Stimulated activated CD8-positive, alpha-beta memory T cell treated with anti-CD3 and anti-CD28 coated beads, Interleukin-2, amount 100 ng/mL, for 48 hours (primary cell): ENCODE data around the gene DYTN.

Experiments
- DNase-seq, 2 donors: peaks; one replicate each; pipeline ENCODE4 v3.0.0-alpha.2; 2020; ENCODE audit warnings: low read depth in 2 of 2

The DYTN gene

DNA sequence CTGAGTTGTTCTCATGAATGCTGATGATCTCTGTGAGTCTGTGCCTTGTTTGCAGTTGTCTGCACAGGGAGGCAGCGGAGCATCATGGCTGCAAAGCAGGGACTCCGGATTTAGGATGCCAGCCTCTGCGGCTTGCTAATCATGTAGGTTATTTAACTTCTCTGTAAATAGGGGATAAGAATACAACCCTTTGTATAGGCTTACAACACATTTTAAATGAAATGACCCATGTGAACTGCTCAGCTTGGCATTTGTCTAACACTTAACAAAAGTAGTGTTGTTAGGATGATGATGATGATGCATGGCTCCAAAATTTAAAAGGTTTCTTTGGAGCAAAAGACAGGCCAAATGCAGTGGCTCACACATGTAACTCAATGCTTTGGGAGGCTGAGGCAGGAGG is 19.4 kb downstream of the DYTN start:
- no peak for DNase-seq

DNA sequence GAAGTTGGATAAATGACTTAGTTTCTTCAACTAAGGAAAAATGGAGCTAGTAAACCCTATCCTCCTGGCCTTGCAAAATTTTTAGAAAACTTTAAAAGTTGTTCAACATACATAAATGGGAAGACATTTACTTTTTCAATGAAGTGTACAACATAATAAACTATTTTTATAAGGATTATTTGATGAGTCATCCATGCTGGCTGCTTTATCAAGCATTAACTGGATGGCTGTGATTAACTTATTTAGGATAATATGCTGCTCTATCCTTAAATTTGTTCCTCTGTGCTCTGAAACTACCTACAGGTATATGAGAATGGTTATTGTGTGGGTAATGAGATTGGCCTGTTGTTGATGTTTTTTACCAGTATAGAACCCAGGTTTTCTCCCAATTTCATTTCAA is 21.3 kb downstream of the DYTN start:
- no peak for DNase-seq

DNA sequence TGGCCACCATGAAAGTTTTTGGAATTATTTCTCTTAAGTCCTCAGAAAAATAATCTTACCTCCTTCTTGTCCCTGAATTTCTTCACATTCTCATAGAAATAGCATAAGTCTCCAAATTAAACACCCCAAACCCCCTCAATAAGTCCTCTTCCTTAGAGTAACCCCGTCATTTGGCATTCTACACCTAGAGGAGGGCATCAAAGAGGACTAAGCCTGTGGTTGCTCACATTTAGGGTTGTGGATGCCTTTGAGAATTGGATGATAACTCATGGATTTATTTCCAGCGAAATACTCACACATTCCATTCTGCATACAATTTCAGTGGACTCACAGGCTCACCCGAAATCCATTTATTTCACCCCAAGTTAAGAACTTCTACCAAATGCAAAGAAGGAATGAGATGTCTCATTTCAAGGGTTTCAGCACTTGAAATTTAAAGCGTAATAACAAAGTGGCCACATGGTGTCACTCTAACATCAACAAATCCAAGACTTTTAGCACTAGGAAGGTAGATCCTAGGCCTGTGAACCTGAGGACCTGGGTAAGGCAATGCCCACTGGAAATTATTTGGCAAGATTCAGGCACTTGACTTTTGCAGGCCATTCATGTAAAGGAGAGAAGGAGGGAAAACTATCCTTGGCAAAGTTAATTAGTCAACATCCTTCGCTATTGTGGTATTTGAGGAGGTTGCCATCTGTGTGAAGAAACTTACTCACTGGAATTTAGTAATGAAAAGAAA is 24.6 kb downstream of the DYTN start:
- DNase-seq = no peak

DNA sequence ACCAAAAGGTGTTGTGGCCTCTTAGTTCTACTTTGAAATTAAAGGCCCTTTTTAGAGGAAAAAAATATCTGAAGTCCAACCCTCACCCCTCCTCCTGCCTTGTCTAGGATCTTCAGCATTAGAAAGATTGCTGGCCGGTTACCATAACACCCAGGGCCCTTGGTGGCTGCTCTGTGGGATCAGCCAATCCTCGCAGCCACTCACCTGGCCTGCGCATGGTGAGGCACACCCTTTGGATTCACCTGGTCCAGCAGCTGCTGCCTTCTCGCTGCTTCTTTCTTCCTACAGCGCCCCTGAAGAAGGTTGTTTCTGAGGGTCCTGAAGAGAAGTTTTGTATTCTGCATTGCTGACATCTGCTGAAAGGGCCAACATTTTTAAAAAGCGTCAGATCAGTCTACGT is 25.2 kb downstream of the DYTN start:
- no peak for DNase-seq

DNA sequence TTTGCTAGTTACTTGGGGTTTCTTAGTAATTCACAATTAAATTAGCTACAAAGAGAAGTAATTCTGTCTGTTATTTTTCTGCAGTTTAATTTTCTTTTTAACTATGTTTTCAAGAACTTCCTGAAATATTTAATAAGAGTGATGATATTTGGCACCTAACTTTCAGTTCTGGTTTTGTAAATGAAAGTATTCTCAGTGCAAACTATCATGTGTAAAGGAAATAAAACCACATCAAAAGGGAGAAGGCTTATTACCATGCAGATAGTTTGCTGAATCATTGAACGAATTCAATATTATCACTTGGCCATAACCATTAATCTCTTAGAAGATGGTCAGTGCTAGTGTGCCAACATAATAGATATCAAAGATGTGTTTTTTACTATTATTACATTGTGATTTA is 29.2 kb downstream of the DYTN start:
- DNase-seq = no peak

DNA sequence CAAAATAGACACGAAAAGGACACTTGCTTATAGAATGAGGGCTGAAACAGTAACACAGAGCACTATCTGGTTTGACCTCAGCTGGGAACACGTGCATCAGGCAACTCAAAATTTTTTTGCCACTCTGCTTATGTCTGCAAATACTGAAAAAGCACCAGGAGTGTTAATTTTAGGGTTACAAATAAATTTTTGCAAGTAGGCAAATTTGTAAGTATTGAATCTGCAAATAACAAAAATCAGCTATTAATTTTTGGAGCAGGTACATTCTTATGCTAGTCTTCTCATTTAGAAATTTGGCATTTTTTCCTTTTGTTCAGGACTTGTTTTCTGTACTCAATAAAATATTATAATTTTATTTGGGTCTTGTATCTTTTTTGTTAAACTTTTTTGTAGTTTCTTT is 29.7 kb downstream of the DYTN start:
- no peak for DNase-seq

DNA sequence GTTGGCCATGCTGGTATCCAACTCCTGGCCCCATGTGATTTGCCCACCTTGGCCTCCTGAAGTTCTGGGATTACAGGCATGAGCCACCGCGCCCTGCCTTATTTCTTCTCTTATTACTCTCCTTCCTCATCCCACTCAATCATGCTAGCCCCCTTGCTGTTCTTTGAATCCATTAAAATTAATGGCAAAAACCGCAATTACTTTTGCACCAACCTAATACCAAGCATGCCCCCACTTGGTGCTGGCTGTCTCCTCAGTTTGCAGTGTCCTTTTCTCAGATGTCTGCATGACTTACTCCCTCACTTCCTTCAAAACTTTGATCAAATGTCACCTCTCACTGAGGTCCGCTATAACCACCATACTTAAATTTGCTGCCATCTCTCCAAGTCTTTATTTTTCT is 34.6 kb downstream of the DYTN start:
- DNase-seq = no peak

DNA sequence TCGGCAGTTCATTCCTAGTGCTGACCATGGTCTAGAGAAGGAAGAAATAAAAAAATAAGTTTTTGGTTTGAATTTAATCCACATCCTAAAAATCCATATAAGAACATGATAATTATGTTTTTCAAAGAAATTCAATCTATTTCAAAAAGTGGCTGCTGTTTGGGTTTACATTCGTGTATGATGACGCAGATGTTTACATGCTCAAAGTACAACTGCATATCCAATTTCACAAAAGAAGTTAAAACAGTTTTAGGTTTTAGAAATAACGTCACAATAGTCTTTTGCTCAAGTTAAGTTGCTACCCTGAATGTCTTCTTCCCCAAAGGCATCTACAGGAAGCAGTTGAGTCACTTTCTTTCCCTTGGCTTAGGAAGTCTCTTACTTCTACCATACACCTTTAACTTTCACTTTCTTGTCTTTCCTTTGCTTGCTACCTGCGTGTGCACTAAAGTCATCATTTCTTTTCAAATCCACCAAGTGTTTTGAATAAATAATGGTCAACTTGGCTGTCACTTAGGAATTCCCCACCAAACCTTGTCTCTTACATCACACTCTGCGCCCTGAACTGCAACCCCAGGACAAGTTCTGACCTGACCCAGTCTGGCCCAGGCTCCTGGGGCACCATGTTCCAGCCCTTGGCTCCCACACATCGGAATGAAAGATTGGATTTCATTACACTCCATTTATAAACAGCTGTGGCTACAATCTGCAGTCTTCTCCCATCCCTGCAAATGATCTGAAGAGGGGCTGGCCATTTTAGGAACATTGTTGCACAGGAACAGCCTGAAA is 47.5 kb downstream of the DYTN start:
- no peak for DNase-seq

DNA sequence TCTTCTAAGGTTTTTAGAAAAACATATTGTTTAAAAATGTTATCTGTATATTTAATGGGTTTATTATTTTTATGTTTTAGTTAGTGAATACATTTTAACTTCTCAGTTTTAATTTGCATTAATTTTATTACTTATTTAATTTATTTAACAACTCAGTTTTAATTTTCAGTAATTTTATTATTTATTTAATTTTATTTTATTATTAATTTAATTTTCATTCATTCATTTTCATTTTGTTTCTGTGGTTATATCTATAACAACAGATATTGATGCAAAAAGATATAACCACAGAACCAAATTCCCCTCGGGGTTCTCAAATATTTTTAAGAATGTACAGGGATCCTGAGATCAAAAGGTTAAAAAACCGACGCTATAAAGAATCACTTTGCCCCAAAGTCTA is 52.9 kb downstream of the DYTN start:
- DNase-seq = no peak

DNA sequence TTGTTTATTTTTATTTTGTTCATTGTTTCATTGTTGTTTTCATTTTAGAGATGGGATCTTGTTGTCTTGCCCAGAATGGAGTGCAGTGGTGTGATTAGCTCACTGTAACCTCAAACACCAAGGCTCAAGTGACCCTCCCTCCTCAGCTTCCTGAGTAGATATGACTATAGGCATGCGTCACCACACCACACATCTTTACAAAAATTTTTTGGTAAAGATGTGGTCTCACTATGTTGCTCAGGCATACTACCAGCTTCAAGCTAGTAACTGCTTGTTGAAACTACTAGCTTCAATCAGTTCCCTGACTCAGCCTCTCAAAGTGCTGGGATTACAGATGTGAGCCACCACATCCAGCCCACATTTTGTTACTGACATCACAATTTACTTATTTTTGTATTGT is 61.1 kb downstream of the DYTN start:
- no peak for DNase-seq

DNA sequence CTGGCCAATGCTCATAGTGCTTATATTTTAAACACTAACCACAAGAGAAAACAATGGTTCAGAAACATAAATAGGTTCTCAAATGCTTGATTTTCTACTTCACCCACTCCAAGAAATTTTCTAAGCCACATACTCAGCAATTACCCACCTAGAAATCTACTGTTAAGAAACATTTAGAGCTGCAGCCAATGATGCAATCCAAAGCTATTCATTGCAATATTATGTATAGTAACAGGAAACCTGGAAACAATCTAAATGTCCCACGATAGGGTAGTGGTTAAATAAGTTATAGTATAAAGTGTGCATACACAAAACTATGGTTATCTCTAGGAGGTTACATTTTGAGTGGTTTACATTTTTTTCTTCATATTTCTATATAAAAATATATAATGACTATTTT is 70.2 kb downstream of the DYTN start:
- DNase-seq = no peak

DNA sequence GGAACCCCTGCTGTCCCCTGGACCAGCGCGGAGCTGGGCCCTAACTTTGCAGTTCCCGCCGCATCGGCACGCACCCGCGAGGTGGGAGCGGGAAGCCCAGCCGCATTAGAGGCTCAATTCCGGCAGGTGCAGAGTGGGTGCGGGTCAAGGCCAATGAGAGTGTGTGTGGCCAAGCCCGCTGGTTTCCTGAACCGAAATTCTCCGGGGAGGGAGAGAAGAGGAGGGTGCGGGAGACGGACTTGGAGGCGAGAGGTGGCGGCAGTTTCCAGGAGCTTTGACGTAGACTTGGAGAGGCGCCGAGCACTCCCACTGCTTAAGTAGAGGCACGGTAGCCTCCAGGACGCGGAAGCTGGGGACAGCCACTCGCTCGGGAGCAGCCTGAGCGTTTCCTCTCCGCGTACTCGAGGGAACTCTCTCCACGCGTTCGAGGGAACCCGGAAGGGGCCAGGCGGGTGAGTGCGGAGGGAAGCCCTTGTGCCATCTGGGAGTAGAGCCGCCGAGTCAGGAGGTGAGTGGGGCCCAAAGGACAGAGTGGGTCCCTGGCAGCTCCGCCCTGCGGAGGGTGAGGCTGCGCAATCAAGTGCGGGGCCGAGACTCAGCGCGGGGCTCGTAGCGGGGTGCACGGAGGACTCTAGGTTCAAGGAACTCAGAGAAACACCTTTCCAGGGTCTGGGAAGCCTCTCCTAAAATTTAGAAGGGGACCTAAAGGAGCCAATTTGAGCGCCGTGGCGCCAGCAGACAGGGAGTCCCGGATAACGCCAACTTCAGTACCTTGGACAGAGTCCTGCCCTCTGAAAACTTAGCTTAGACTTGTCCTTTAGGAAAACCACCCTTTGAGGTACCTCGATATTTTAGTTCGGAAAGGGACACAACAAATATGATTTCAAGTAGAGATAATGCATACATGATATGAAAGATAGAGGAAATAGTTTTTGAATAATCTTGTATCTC is 75.8 kb downstream of the DYTN start, which contains the start of gene FAM237A:
Gene FAM237A, plus strand, starts transcription at position 413 of the 951 bp plus-strand sequence. CDS start 1,750 bp downstream, outside the sequence.
- DNase-seq = no peak

DNA sequence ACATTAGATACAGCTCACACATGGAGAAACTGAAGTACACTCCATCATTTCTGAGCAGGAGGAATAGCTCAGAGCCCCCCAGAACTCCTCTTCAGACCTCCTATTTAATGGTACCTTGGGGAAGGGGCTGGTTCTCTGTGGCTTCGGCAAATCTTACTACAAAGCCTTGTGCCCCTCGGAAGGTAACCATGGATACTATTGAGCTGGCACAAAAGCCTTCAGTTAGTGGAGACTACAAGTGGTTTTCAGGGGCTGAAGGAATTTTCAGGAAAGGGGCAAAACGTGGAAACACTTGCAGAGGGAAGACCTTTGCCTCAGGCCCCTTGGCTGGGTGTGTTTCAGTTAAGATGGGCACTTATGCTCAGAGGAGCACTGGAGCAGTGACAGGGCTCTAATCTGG is 77.0 kb downstream of the DYTN start:
- DNase-seq = no peak

DNA sequence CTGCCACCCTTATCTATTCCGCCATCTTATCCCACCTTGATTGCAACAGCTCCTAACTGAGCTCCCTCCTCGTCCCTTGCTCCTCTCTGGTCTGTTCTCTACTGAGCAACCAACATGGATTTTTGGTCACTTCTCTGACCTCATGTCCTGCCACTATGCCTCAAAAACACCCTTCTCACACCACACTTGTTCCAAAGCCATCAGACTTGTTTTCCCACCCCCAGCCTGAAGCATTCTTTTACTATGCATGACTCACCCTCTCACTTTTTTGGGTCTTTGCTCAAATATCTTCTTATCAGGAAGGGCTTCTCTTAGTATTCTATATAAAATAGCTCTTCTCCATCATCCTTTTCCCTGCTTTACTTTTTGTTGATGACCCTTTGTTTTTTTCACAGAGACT is 78.6 kb downstream of the DYTN start:
- no peak for DNase-seq

DNA sequence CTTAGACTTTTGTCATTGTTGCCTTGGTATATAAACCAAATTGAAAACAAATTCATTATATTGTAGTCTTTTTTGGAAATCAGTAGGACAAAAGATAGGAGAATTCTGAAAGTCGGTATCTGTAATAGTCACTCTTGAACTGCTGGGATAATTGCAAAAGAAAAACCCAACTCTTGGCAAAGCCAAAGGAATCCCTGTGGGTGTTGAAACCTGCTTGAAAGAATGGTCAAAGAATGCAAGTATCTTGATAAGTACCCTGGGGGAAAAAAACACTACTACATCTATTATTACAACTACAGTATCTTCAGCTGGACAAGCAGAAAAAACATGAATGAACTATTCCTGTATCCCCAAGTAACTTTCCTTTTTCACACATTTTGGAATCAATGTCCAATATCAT is 83.2 kb downstream of the DYTN start:
- no peak for DNase-seq

DNA sequence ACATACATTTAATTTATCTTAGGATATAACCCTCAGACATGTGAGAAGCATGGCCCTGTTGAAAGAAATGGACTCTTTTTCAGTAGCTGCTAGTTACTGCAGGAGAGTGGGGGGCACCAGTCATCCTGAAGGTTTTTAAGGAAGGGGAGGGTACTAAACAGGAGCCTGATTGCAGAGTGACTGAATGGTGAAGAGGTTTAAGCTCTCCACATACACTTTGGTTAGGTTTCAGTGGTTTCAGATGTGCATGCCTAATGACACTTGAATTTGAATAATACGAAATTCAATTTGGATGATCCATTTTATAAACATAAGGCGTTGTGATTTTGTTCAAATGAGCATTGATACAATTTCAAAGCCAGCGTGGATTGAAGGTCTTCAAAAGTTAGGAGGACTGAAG is 86.9 kb downstream of the DYTN start:
- DNase-seq = no peak

DNA sequence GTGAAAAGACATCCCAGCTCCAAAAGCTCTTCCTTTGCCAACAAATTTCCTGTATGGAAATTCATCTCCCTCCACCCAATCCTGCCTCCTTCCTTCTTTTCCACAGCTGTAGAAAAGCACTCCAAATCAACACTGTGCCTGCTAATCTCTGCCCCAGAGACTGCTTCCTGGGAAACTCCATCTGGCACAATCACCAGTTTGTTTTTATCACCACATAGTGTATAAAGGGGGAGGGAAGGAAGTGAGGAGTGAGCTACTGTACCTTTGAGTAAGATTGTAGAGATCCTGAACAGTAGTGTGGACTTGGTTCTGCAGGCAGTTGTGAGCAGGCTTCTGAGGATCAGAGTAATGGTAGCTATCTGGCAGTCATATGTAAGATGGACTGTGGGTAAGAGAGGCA is 90.6 kb downstream of the DYTN start:
- DNase-seq = no peak

DNA sequence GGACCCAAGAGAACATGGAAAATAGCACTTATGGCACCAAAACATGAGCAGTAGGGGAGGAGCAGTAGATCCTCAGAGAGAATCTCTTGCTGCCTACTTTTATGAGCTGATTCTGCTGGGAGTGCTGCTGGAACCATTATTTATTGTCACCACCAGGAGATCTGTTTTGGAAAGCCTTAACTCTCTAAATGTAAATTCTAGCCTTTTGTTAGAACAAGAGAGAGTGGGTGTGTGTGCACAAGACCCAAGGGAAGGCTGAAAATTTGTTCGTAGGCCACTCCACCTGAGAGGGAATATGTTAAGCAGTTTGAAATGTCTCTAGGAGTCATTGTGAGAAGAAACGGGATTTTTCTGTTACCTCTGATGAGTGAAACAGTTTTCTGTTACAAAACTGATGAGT is 92.1 kb downstream of the DYTN start:
- no peak for DNase-seq

DNA sequence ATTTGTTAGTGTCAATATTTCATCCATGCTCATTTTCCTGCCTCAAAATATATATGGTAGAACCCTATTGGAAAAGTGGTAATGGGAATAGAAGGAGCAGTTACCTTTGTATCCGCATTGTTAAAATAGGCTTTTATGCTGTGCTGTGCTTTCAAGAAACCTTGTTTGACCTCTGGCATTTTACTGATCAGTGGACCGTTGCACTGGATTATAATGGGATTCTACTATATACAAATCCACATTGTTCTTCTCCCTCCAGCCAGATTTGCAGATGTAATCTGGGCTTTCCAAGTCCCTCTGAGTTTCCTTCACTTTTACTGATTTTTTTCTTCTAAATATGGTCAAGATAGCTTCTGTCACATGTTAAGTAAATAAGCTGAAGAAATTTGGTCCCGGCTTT is 99.2 kb downstream of the DYTN start:
- DNase-seq = no peak

DNA sequence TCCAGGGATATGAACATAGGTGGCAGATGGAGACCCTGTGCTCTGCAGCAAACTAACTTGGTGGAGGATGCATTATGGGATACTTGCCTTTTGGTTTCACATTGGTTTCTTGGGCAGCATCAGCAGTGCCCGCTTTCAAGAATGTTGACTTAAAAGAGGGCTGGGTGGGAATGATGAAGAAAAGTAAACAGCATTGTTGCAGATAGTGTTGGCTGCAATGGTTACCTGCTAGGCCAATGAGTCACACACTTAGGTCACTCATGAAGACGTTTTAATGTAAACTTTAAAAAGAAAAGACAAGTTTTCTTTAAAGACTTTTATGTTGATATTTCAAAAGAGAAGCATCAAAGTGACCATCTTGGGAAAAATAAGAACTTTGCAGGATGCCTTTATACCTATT is 102.0 kb downstream of the DYTN start:
- no peak for DNase-seq

DNA sequence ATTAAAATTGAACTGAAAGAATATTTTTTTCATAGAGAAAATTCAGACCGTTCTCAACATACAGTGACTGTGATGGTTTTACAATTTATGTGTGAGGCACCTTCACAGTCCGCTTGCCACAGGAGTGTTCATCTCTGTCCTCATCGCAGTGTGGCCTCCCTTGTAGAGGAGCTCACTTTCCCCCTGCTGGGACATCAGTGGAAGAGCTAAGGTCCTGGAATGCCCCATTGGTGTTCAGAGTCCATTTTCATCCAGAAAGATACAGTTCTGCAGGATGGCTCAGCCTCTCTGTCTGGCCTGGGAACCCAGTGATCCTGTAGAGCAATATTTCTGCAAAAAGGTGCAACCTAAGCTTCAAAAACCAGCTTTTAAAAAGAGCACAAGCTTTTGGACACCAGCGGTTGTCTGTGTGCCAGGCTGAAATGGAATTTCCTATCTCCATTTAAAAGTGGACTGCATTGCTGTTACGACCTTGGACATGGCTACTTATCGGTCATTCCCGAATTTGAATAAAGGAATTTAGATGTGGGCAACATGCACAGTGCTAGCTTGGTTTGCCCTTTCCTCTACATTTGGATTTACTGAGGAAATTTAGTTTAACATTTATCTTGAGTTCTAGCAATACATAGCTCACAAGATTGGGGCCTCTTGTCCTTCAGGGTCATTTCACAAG is 102.6 kb downstream of the DYTN start:
- DNase-seq = no peak

DNA sequence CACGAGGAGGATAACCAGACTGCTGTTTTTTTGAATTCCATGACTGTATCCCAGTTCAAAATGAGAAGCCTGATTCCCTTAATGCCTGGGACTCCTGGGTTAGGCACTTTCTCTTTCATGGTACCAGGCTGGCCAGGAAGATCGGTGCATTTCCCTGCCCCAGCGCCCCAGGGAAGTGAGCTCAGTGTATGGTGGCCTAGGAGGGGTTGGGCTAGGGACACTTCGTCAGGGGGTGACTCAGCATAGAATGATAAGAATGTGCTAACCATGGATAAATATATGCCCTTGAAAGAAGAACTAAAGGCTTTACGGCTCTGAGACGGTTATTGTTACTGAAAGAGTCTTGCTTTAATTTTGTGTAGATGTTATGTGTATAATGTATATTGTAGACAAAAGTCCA is 103.4 kb downstream of the DYTN start:
- DNase-seq = no peak
